ENCODE measurements around the gene ZC3H10. TPM values are rescaled to one million over a fixed set of nuclear protein-coding genes. Genes with fewer than 3 reads are reported as not detected.

The ZC3H10 gene
- total RNA-seq, 5 donors from 2014 or later (not counting 1 experiment from before 2014, with no cell fraction given), result 8.4 to 15.1 (median 11.4) TPM

DNA sequence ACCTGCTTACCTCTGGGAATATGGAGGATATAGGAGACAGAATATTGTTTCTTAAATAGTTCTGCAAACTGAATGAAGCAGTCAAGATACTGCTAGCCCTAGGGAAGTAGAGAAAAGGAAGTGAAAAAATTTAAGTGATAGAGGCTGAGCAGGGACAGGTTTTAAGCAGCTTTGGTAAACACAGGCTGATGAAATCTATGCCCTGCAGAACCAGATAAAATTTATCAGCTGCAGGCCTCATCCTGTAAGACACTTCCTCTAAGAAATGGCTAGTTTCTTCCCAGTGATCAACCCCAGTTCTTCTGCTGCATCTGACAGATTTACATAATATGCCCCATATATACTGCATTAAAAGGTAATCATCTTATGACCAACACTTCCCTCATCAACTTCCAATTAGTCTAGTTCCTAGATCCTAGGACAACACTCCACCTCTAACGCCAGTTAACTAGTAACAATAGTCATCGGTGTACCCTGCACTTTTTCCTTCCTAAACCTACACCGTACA is 8.7 kb downstream of the ZC3H10 start:
- no peaks in the 10 kb centered on the region for H3K27me3 ChIP-seq (replicated peaks in 1 of 2; ENCODE audit: control insufficient read depth in 2 of 2, extremely low read depth in 1 of 2, insufficient read depth in 2 of 2, low read length in 1 of 2)
- peak overlapping the region; percentile 97 for H3K27ac Mint-ChIP-seq
- POLR2A ChIA-PET, result interaction anchor here (0.6 to 1.8 kb wide), 3 partner anchors 9 to 266 kb away, joined by 3 to 33 read pairs (median 4); partner anchors contain the start of genes RPL41 (in 1 of the 2) and ZC3H10 (in 1 of the 2)
- H3K9me3 ChIP-seq, result no peaks in the 10 kb centered on the region
- WGBS (ENCODE audit: insufficient coverage), result 59% methylated on average over 3 of the region's 3 CpGs
- peaks cover 36 to 53% of the 10 kb centered on the region in 2 experiments for H3K4me1 ChIP-seq (ENCODE audit: control insufficient read depth in 1 of 2, extremely low read depth in 1 of 2, insufficient read depth in 2 of 2, low read length in 2 of 2)
- H3K4me1 Mint-ChIP-seq, result peaks cover 59 to 66% (median 64%) of the 10 kb centered on the region in 3 donors
- no peak overlapping the region for H3K4me3 ChIP-seq (ENCODE audit: control insufficient read depth in 1 of 2, extremely low read depth in 1 of 2, low read length in 1 of 2)
- H3K27ac ChIP-seq (ENCODE audit: low read length), result peak overlapping the region; percentile 76
- peaks cover 5 to 21% of the 10 kb centered on the region in 2 donors for H3K36me3 ChIP-seq (ENCODE audit: control insufficient read depth in 2 of 2, extremely low read depth in 1 of 2, insufficient read depth in 1 of 2, low read length in 1 of 2)
- H3K4me3 Mint-ChIP-seq, result peak overlapping the region; percentile 47 to 99 (median 98)
- no peak for ATAC-seq (replicated peaks in 1 of 4)
- peak in 1 of 35 experiments; percentile 26 for DNase-seq
- H3K36me3 Mint-ChIP-seq, result peaks cover 26% of the 10 kb centered on the region
- H3K9me3 Mint-ChIP-seq, result no peaks in the 10 kb centered on the region
- CTCF ChIA-PET, result interaction anchor here (0.5 to 5.8 kb wide), 8 partner anchors 8 to 95 kb away, joined by 3 to 65 read pairs (median 4); partner anchors contain the start of genes RNF41 (in 1 of the 2), RPL41 (in 1 of the 2), SMARCC2 (in 1 of the 2) and ZC3H10 (in 1 of the 2)
- no peaks in the 10 kb centered on the region for H3K27me3 Mint-ChIP-seq

DNA sequence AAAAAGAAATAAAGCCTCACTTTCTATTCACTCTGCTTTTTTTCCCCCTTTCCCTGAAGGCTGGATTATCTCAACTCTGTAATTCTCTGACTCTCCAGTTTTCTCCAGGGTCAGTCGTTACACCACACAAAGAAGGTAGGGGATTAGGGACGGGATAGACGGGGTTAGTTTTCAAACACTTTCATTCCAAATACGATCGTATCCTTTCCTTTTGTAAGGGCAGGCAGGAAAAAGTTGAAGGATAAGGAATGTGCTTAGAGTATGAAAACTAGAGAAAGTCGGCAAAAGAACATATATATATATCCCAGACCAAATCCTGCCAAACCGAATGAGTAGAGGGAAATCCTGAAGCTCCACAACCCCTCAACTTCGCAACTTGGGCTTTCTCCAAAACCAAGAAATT is 9.4 kb downstream of the ZC3H10 start:
- Histone ChIP-seq H3K9me3 (no peaks in the 10 kb centered on the region), H3K27ac (ENCODE audit: low read length) (peak overlapping the region; percentile 76), H3K4me3 (ENCODE audit: control insufficient read depth in 1 of 2, extremely low read depth in 1 of 2, low read length in 1 of 2) (peak overlapping the region; percentile 4 to 86), H3K36me3 (ENCODE audit: control insufficient read depth in 2 of 2, extremely low read depth in 1 of 2, insufficient read depth in 1 of 2, low read length in 1 of 2) (peaks cover 12 to 25% of the 10 kb centered on the region in 2 donors), H3K4me1 (ENCODE audit: control insufficient read depth in 1 of 2, extremely low read depth in 1 of 2, insufficient read depth in 2 of 2, low read length in 2 of 2) (peaks cover 36 to 60% of the 10 kb centered on the region in 2 experiments), H3K27me3 (replicated peaks in 1 of 2; ENCODE audit: control insufficient read depth in 2 of 2, extremely low read depth in 1 of 2, insufficient read depth in 2 of 2, low read length in 1 of 2) (no peaks in the 10 kb centered on the region)
- 0% methylated on average over 2 of the region's 8 CpGs for WGBS (ENCODE audit: insufficient coverage)
- DNase-seq (no peak), ATAC-seq (replicated peaks in 1 of 4) (no peak)
- H3K4me3 Mint-ChIP-seq, result peak overlapping the region; percentile 97 to 99 (median 98)
- POLR2A ChIA-PET, result interaction anchor here (0.5 to 1.8 kb wide), 10 partner anchors 9 to 322 kb away, joined by 3 to 33 read pairs (median 4); partner anchors contain the start of genes ZC3H10 (in 2 of the 2), ORMDL2 (in 1 of the 2), RNF41 (in 1 of the 2) and RPL41 (in 1 of the 2)
- H3K27me3 Mint-ChIP-seq, result no peaks in the 10 kb centered on the region
- H3K4me1 Mint-ChIP-seq, result peaks cover 66 to 73% (median 71%) of the 10 kb centered on the region in 3 donors
- peaks cover 31% of the 10 kb centered on the region for H3K36me3 Mint-ChIP-seq
- H3K27ac Mint-ChIP-seq, result peak overlapping the region; percentile 97
- no peaks in the 10 kb centered on the region for H3K9me3 Mint-ChIP-seq
- CTCF ChIA-PET, result interaction anchor here (0.6 to 5.8 kb wide), 19 partner anchors 9 to 375 kb away, joined by 3 to 65 read pairs (median 5); partner anchors contain the start of genes DNAJC14 (in 1 of the 2), MYL6 (in 1 of the 2), MYL6B (in 1 of the 2) and ORMDL2 (in 1 of the 2)

DNA sequence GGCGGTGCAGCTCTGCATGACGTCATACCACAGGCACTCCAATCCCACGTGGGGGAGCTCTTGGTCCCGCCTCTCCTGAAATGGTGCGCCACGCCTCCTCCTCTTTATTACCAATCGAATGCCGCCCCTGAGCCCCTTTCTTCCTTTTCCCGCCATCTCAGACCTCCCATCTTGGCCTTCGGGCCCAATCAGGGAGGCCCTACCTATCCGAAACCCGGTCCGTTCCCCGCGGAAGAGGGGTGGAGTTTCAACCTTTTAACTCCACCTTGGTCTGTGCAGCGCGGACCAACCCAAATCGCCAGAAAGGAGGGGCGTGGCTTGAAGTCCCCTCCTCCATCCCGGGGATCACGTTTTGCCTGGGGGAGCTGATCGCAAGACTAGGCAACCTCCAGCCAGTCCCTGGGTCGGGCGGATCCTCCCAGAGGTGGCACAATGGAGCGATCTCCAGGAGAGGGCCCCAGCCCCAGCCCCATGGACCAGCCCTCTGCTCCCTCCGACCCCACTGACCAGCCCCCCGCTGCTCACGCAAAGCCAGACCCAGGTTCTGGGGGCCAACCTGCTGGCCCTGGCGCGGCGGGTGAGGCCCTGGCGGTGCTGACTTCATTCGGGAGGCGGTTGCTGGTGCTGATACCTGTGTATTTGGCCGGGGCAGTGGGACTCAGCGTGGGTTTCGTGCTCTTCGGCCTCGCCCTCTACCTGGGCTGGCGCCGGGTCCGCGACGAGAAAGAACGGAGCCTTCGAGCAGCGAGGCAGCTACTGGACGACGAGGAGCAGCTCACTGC is 10.0 kb downstream of the ZC3H10 start, which contains the start of gene ESYT1:
Gene ESYT1, plus strand, starts transcription at position 380 of the 782 bp plus-strand sequence. Its CDS starts 53 bp downstream, at position 433.
- peak; percentile 88 to 99 (median 98) for DNase-seq
- under 1% methylated on average over 45 of the region's 49 CpGs for WGBS (ENCODE audit: insufficient coverage)
- H3K4me3 ChIP-seq (ENCODE audit: control insufficient read depth in 1 of 2, extremely low read depth in 1 of 2, low read length in 1 of 2), result peak within 1 kb of the TSS; percentile 86 to 95
- ChIA-PET POLR2A (interaction anchor here (0.5 to 1.8 kb wide), 11 partner anchors 10 to 321 kb away, joined by 3 to 33 read pairs (median 4); partner anchors contain the start of genes ZC3H10 (in 2 of the 2), ORMDL2 (in 1 of the 2), RNF41 (in 1 of the 2) and RPL41 (in 1 of the 2)), CTCF (interaction anchor here (0.6 to 5.8 kb wide), 22 partner anchors 10 to 446 kb away, joined by 3 to 65 read pairs (median 4); partner anchors contain the start of genes SMARCC2 (in 2 of the 2), DNAJC14 (in 1 of the 2), MYL6 (in 1 of the 2) and MYL6B (in 1 of the 2))
- H3K27ac ChIP-seq (ENCODE audit: low read length), result peak within 1 kb of the TSS; percentile 76
- Mint-ChIP-seq H3K4me1 (peaks cover 68 to 74% (median 72%) of the 10 kb centered on the region in 3 donors), H3K27ac (peak within 1 kb of the TSS; percentile 97), H3K9me3 (no peaks in the 10 kb centered on the region), H3K36me3 (peaks cover 33% of the 10 kb centered on the region), H3K27me3 (no peaks in the 10 kb centered on the region), H3K4me3 (peak within 1 kb of the TSS; percentile 97 to 99 (median 98))
- H3K9me3 ChIP-seq, result no peaks in the 10 kb centered on the region
- peaks cover 14 to 31% of the 10 kb centered on the region in 2 donors for H3K36me3 ChIP-seq (ENCODE audit: control insufficient read depth in 2 of 2, extremely low read depth in 1 of 2, insufficient read depth in 1 of 2, low read length in 1 of 2)
- H3K4me1 ChIP-seq (ENCODE audit: control insufficient read depth in 1 of 2, extremely low read depth in 1 of 2, insufficient read depth in 2 of 2, low read length in 2 of 2), result peaks cover 36 to 62% of the 10 kb centered on the region in 2 experiments
- H3K27me3 ChIP-seq (replicated peaks in 1 of 2; ENCODE audit: control insufficient read depth in 2 of 2, extremely low read depth in 1 of 2, insufficient read depth in 2 of 2, low read length in 1 of 2), result no peaks in the 10 kb centered on the region
- ATAC-seq (replicated peaks in 1 of 4), result peak; percentile 86 to 91 (median 89)

DNA sequence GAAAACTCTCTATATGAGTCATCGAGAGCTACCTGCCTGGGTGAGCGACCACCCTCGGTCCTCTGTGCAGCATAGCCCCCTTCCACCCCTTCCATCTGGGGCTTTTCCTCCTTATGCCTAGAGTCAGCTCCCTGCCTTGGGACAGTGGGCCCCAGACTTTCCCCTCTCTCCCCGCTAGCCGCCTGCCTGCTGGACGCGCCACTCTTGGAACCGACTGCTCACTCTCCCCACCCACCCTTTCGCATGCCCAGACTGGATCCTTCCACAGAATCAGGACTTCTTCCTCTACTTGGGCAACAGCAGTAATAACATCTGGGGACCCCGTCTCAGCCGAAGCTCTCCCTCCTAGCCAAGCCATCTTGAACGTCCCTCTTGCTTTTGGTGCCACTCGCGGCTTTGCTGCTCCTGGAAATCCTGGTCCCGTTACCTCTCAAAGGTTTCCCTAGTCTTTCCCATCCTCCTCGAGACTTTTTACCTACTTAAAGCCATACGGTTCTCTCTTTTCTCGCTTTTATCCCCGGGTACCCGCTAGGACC is 10.7 kb downstream of the ZC3H10 start:
- Mint-ChIP-seq H3K27me3 (no peaks in the 10 kb centered on the region), H3K9me3 (no peaks in the 10 kb centered on the region), H3K36me3 (peaks cover 37% of the 10 kb centered on the region), H3K4me1 (peaks cover 69 to 77% (median 70%) of the 10 kb centered on the region in 3 donors), H3K4me3 (peak overlapping the region; percentile 97 to 99 (median 98)), H3K27ac (peak overlapping the region; percentile 97)
- peak overlapping the region; percentile 86 to 95 for H3K4me3 ChIP-seq (ENCODE audit: control insufficient read depth in 1 of 2, extremely low read depth in 1 of 2, low read length in 1 of 2)
- peak in 3 of 35 experiments; percentile 4 to 44 (median 12) for DNase-seq
- no peaks in the 10 kb centered on the region for H3K27me3 ChIP-seq (replicated peaks in 1 of 2; ENCODE audit: control insufficient read depth in 2 of 2, extremely low read depth in 1 of 2, insufficient read depth in 2 of 2, low read length in 1 of 2)
- WGBS (ENCODE audit: insufficient coverage), result 0% methylated on average over 17 of the region's 20 CpGs
- CTCF ChIA-PET, result interaction anchor here (0.6 to 5.8 kb wide), 14 partner anchors 9 to 445 kb away, joined by 3 to 65 read pairs (median 6); partner anchors contain the start of genes SMARCC2 (in 2 of the 2), MYL6B (in 1 of the 2), ORMDL2 (in 1 of the 2) and RPL41 (in 1 of the 2)
- peaks cover 36 to 65% of the 10 kb centered on the region in 2 experiments for H3K4me1 ChIP-seq (ENCODE audit: control insufficient read depth in 1 of 2, extremely low read depth in 1 of 2, insufficient read depth in 2 of 2, low read length in 2 of 2)
- H3K27ac ChIP-seq (ENCODE audit: low read length), result peak overlapping the region; percentile 67
- H3K9me3 ChIP-seq, result no peaks in the 10 kb centered on the region
- peak in 2 of 4 experiments; percentile 0 for ATAC-seq (replicated peaks in 1 of 4)
- POLR2A ChIA-PET, result interaction anchor here (0.6 to 1.8 kb wide), 6 partner anchors 11 to 311 kb away, joined by 3 to 33 read pairs (median 6); partner anchors contain the start of genes ORMDL2 (in 1 of the 2), RPL41 (in 1 of the 2), SARNP (in 1 of the 2) and SMARCC2 (in 1 of the 2)
- H3K36me3 ChIP-seq (ENCODE audit: control insufficient read depth in 2 of 2, extremely low read depth in 1 of 2, insufficient read depth in 1 of 2, low read length in 1 of 2), result peaks cover 15 to 37% of the 10 kb centered on the region in 2 donors

DNA sequence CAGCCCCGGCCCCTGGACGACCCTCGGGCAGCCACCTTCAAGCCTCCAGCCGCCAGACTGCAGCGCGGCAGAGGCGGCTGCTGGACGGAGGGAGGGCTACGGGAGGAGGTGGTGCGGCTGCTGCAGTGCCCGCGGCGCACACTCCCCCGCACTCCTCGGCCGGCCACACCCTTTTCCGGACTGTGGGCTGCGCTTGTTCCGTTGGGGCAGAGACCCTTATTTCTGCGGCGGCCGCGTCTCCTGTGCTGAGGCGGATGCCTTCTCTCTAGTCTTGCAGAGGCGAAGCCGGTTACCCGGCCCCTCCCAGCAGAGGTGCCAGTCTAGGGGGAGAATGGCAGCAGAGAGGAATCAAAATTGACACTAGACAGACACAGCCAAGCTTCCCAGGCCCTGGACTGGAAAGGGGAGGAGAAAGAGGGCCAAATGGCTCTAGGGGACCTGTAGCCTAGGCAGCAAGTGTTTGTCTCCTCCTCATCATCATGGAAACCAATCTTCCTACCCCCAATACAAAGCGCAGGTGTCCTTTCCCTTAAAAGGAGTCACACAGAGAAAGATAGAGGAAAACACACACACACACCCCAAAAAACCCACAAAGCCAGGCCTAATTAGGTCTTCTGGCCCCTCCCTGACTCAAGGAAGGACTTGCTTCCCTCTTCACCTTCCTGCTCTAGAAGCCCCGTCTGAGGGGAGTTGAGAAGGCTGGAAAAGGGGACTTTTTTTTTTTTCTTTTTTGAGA is 11.3 kb downstream of the ZC3H10 start:
- ATAC-seq (replicated peaks in 1 of 4) (peak; percentile 31 to 55 (median 48)), DNase-seq (peak; percentile 47 to 85 (median 65))
- Histone ChIP-seq H3K27me3 (replicated peaks in 1 of 2; ENCODE audit: control insufficient read depth in 2 of 2, extremely low read depth in 1 of 2, insufficient read depth in 2 of 2, low read length in 1 of 2) (no peaks in the 10 kb centered on the region), H3K4me3 (ENCODE audit: control insufficient read depth in 1 of 2, extremely low read depth in 1 of 2, low read length in 1 of 2) (peak overlapping the region; percentile 86 to 95), H3K9me3 (no peaks in the 10 kb centered on the region), H3K27ac (ENCODE audit: low read length) (peak overlapping the region; percentile 67), H3K36me3 (ENCODE audit: control insufficient read depth in 2 of 2, extremely low read depth in 1 of 2, insufficient read depth in 1 of 2, low read length in 1 of 2) (peaks cover 15 to 44% of the 10 kb centered on the region in 2 donors), H3K4me1 (ENCODE audit: control insufficient read depth in 1 of 2, extremely low read depth in 1 of 2, insufficient read depth in 2 of 2, low read length in 2 of 2) (peaks cover 36 to 70% of the 10 kb centered on the region in 2 experiments)
- peak overlapping the region; percentile 97 to 99 (median 98) for H3K4me3 Mint-ChIP-seq
- H3K4me1 Mint-ChIP-seq, result peaks cover 64 to 75% (median 69%) of the 10 kb centered on the region in 3 donors
- no peaks in the 10 kb centered on the region for H3K9me3 Mint-ChIP-seq
- H3K27me3 Mint-ChIP-seq, result no peaks in the 10 kb centered on the region
- ChIA-PET POLR2A (interaction anchor here in 1 of 2 donors (0.8 kb wide), 1 partner anchor 312 kb away, joined by 3 read pairs; the partner anchor contains the start of gene ORMDL2), CTCF (interaction anchor here in 1 of 2 donors (2.7 to 5.8 kb wide), 4 partner anchors 8 to 60 kb away, joined by 8 to 65 read pairs (median 35); partner anchors contain the start of genes MYL6B, RPL41, SMARCC2 and ZC3H10)
- 0% methylated on average over 23 of the region's 29 CpGs for WGBS (ENCODE audit: insufficient coverage)
- peak overlapping the region; percentile 97 for H3K27ac Mint-ChIP-seq
- H3K36me3 Mint-ChIP-seq, result peaks cover 42% of the 10 kb centered on the region

Data from T-cell (primary cell).